ENCODE data around the gene JAZF1. TPM values are rescaled to one million over a fixed set of nuclear protein-coding genes. Genes with fewer than 3 reads are reported as not detected.

JAZF1 gene
- total and polyA plus RNA-seq, 2 of the 8 experiments (the other 6 are each of a cell fraction or from before 2014, with no cell fraction given): 2.6 to 21.8 TPM

DNA sequence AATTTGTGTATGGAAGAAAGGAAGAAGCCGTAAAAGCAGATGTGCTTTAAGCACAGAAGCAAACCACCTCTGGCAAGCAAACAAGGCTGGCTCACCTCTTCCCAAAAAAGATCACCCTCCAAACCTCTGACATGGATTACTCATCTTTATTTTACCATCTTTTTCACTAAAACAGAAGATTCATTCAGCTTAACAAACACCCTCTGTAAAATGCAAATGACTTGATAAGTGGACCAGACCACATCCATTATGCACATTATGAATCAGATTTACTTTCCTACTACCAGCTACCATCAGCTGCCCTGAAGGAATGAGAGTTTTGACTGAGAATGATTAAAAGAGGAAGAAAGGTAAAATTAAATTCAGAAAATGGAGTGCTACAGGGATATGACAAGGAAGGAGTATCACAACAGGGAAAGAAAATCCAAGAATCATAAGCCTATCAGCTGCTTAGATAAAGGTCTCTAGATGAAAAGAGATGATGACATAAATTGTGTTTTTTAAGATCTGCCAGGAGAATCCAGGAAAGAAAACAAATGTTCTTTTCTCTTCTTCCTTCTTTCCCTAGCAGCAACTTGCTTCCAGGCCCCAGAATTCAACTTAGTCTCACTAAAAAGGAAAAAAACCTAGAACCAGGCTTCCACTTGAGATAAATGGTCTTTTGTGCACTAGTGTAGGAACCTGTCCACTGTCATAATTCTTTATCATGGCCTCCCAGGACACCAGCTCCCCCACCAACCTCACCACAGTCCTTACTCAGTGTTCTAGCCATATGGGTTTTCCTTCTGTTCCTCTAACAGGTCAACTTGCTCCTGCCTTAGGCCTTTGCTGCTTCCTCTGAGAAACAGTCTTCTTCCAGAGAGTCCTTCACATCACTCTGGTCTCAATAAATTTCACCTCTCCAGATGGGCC is 47.4 kb downstream of the JAZF1 start (continued):
- TF ChIP-seq BACH1 (IDR thresholded peaks at IDR 0.05; ENCODE audit: low read length) (no peak), SIRT6 (IDR thresholded peaks at IDR 0.05; ENCODE audit: low read length) (no peak), GABPA (IDR thresholded peaks at IDR 0.05; ENCODE audit: borderline replicate concordance, insufficient read depth, low read length) (no peak)
- TF ChIP-seq, protein P1, sequence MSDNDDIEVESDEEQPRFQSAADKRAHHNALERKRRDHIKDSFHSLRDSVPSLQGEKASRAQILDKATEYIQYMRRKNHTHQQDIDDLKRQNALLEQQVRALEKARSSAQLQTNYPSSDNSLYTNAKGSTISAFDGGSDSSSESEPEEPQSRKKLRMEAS (IDR thresholded peaks at IDR 0.05): no peak
- TF ChIP-seq, protein P2, sequence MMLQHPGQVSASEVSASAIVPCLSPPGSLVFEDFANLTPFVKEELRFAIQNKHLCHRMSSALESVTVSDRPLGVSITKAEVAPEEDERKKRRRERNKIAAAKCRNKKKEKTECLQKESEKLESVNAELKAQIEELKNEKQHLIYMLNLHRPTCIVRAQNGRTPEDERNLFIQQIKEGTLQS (IDR thresholded peaks at IDR 0.05; ENCODE audit: insufficient read depth, low read depth, low read length): no peak
- TF ChIP-seq, protein P3, sequence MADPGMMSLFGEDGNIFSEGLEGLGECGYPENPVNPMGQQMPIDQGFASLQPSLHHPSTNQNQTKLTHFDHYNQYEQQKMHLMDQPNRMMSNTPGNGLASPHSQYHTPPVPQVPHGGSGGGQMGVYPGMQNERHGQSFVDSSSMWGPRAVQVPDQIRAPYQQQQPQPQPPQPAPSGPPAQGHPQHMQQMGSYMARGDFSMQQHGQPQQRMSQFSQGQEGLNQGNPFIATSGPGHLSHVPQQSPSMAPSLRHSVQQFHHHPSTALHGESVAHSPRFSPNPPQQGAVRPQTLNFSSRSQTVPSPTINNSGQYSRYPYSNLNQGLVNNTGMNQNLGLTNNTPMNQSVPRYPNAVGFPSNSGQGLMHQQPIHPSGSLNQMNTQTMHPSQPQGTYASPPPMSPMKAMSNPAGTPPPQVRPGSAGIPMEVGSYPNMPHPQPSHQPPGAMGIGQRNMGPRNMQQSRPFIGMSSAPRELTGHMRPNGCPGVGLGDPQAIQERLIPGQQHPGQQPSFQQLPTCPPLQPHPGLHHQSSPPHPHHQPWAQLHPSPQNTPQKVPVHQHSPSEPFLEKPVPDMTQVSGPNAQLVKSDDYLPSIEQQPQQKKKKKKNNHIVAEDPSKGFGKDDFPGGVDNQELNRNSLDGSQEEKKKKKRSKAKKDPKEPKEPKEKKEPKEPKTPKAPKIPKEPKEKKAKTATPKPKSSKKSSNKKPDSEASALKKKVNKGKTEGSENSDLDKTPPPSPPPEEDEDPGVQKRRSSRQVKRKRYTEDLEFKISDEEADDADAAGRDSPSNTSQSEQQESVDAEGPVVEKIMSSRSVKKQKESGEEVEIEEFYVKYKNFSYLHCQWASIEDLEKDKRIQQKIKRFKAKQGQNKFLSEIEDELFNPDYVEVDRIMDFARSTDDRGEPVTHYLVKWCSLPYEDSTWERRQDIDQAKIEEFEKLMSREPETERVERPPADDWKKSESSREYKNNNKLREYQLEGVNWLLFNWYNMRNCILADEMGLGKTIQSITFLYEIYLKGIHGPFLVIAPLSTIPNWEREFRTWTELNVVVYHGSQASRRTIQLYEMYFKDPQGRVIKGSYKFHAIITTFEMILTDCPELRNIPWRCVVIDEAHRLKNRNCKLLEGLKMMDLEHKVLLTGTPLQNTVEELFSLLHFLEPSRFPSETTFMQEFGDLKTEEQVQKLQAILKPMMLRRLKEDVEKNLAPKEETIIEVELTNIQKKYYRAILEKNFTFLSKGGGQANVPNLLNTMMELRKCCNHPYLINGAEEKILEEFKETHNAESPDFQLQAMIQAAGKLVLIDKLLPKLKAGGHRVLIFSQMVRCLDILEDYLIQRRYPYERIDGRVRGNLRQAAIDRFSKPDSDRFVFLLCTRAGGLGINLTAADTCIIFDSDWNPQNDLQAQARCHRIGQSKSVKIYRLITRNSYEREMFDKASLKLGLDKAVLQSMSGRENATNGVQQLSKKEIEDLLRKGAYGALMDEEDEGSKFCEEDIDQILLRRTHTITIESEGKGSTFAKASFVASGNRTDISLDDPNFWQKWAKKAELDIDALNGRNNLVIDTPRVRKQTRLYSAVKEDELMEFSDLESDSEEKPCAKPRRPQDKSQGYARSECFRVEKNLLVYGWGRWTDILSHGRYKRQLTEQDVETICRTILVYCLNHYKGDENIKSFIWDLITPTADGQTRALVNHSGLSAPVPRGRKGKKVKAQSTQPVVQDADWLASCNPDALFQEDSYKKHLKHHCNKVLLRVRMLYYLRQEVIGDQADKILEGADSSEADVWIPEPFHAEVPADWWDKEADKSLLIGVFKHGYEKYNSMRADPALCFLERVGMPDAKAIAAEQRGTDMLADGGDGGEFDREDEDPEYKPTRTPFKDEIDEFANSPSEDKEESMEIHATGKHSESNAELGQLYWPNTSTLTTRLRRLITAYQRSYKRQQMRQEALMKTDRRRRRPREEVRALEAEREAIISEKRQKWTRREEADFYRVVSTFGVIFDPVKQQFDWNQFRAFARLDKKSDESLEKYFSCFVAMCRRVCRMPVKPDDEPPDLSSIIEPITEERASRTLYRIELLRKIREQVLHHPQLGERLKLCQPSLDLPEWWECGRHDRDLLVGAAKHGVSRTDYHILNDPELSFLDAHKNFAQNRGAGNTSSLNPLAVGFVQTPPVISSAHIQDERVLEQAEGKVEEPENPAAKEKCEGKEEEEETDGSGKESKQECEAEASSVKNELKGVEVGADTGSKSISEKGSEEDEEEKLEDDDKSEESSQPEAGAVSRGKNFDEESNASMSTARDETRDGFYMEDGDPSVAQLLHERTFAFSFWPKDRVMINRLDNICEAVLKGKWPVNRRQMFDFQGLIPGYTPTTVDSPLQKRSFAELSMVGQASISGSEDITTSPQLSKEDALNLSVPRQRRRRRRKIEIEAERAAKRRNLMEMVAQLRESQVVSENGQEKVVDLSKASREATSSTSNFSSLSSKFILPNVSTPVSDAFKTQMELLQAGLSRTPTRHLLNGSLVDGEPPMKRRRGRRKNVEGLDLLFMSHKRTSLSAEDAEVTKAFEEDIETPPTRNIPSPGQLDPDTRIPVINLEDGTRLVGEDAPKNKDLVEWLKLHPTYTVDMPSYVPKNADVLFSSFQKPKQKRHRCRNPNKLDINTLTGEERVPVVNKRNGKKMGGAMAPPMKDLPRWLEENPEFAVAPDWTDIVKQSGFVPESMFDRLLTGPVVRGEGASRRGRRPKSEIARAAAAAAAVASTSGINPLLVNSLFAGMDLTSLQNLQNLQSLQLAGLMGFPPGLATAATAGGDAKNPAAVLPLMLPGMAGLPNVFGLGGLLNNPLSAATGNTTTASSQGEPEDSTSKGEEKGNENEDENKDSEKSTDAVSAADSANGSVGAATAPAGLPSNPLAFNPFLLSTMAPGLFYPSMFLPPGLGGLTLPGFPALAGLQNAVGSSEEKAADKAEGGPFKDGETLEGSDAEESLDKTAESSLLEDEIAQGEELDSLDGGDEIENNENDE (IDR thresholded peaks at IDR 0.05; ENCODE audit: insufficient replicate concordance, low read length): no peak

Data from H1 (cell line).